K562 (cell line): Measurements from ENCODE around the gene SH2D5. TPM values are rescaled to one million over a fixed set of nuclear protein-coding genes. Genes with fewer than 3 reads are reported as not detected.

Experiments used
- CBFA2T2 ChIP-seq: fragments of 450-650 bp; conservative IDR thresholded peaks from 2 replicates; pipeline ENCODE4 v1.6.1; 2017; ENCODE audit warnings: mild to moderate bottlenecking
- ESRRA ChIP-seq: fragments of 450-650 bp; IDR thresholded peaks from 2 replicates; pipeline ENCODE4 v1.6.1; 2014; ENCODE audit warnings: low read depth, mild to moderate bottlenecking, moderate library complexity, borderline replicate concordance
- FOSL1 ChIP-seq: fragments of 200-800 bp; sonication (Bioruptor generic); conservative IDR thresholded peaks from 2 replicates; pipeline ENCODE4 v1.6.1; 2016; ENCODE audit warnings: missing genetic modification characterization, missing compliant biosample characterization
- GATAD2A ChIP-seq: fragments of 450-650 bp; IDR thresholded peaks from 2 replicates; pipeline ENCODE4 v1.6.1; 2017
- GTF2E2 ChIP-seq: fragments of 200-800 bp; sonication (Bioruptor generic); IDR thresholded peaks from 2 replicates; pipeline ENCODE4 v1.6.1; 2016; ENCODE audit warnings: missing genetic modification characterization, missing compliant biosample characterization
- HIVEP1 ChIP-seq: fragments of 250-450 bp; sonication (Bioruptor Pico); IDR thresholded peaks from 2 replicates; pipeline ENCODE4 v1.4.0; 2020; ENCODE audit warnings: mild to moderate bottlenecking
- HMGXB4 ChIP-seq: sonication (generic); formaldehyde crosslinking; IDR thresholded peaks from 2 replicates; pipeline ENCODE4 v1.8.1; 2023; ENCODE audit warnings: mild to moderate bottlenecking, missing genetic modification reagents
- MTA3 ChIP-seq: fragments of 450-650 bp; formaldehyde crosslinking; IDR thresholded peaks from 2 replicates; pipeline ENCODE4 v1.6.1; 2017; ENCODE audit warnings: mild to moderate bottlenecking, borderline replicate concordance
- NR2C2 ChIP-seq, 2 experiments: fragments of 200-800 bp in 1 of 2; sonication (Bioruptor generic) in 1 of 2; sonication (generic) in 1 of 2; formaldehyde crosslinking in 1 of 2; IDR thresholded peaks; 2 replicates each; pipeline versions ENCODE4 v1.6.1 to v1.8.0; 2016 to 2022; ENCODE audit warnings: mild to moderate bottlenecking in 1 of 2, missing compliant biosample characterization in 1 of 2, missing genetic modification characterization in 1 of 2, missing genetic modification reagents in 1 of 2
- RBFOX2 ChIP-seq: fragments of 200-400 bp; formaldehyde crosslinking; IDR thresholded peaks from 2 replicates; pipeline ENCODE4 v1.6.1; 2017; ENCODE audit warnings: low read depth, mild to moderate bottlenecking, low read length, moderate library complexity
- SLC30A9 ChIP-seq: fragments of 250-450 bp; sonication (Bioruptor Pico); IDR thresholded peaks from 2 replicates; pipeline ENCODE4 v1.8.0; 2022; ENCODE audit warnings: mild to moderate bottlenecking, moderate library complexity
- SP1 ChIP-seq: sonication (generic); formaldehyde crosslinking; IDR thresholded peaks from 2 replicates; pipeline ENCODE4 v1.8.1; 2022; ENCODE audit warnings: mild to moderate bottlenecking, missing genetic modification reagents
- THRA ChIP-seq: fragments of 450-650 bp; IDR thresholded peaks from 2 replicates; pipeline ENCODE4 v1.6.1; 2017; ENCODE audit warnings: mild to moderate bottlenecking, moderate library complexity
- TRIM28 ChIP-seq: fragments of 450-650 bp; IDR thresholded peaks from 2 replicates; pipeline ENCODE4 v1.6.1; 2017
- ZNF316 ChIP-seq: fragments of 450-650 bp; IDR thresholded peaks from 2 replicates; pipeline ENCODE4 v1.6.1; 2016
- ZNF592 ChIP-seq: fragments of 450-650 bp; IDR thresholded peaks from 2 replicates; pipeline ENCODE4 v1.6.1; 2017; ENCODE audit warnings: antibody characterized with exemption, mild to moderate bottlenecking
- ZNF644 ChIP-seq: fragments of 200-800 bp; sonication (Bioruptor generic); IDR thresholded peaks from 2 replicates; pipeline ENCODE4 v1.6.1; 2016; ENCODE audit warnings: low read depth, missing genetic modification characterization, missing compliant biosample characterization
- ZNF740 ChIP-seq, 3 experiments: fragments of 200-800 bp in 1 of 3; sonication (Bioruptor generic) in 1 of 3; sonication (generic) in 1 of 3; formaldehyde crosslinking in 1 of 3; IDR thresholded peaks; 2 replicates each; pipeline versions ENCODE4 v1.6.1 to v1.8.0; 2016 to 2022; ENCODE audit warnings: mild to moderate bottlenecking in 2 of 3, missing compliant biosample characterization in 2 of 3, missing genetic modification characterization in 2 of 3, missing genetic modification reagents in 1 of 3
- polyA plus RNA-seq, 8 experiments: library from polyadenylated mRNA; depleted of rRNA in 4 of 8; stranded (reverse) in 5 of 8; unstranded in 3 of 8; fragments of >200 nt; fragmentation: Nextera tagmentation in 2 of 8; fragmentation: Illumina TruSeq in 1 of 8; extraction: Ambion mirVana in 2 of 8; extraction: Trizol in 1 of 8; gene quantifications; 2 replicates each; pipeline versions ENCODE4 v1.2.1 to v1.2.3, GENCODE V29; 2011 to 2014; ENCODE audit warnings: inconsistent platforms in 1 of 8, missing spikeins in 1 of 8
- total RNA-seq, 7 experiments: library from RNA; depleted of rRNA in 6 of 7; stranded (reverse); fragments of >200 nt in 6 of 7; fragmentation: Illumina TruSeq in 2 of 7; extraction: Trizol in 2 of 7; gene quantifications; 2 replicates each; pipeline versions ENCODE4 v1.2.1 to v1.2.3, GENCODE V29; 2011 to 2021; ENCODE audit warnings: low replicate concordance in 1 of 7

Gene SH2D5
- total and polyA plus RNA-seq, 9 of the 15 experiments (the other 6 are each of a cell fraction or from before 2014, with no cell fraction given), result 0.06 to 0.11 TPM; not detected in 7

- TF ChIP-seq ZNF592, result no peak
- TF ChIP-seq ZNF740 (CRISPR knock-in tag; IDR thresholded peaks at IDR 0.05), result peak; percentile 83
- peak in 1 of 2 experiments; percentile 87; a peak in 2 of 4 replicates for TF ChIP-seq ZNF740 (tag; IDR thresholded peaks at IDR 0.05)
- TF ChIP-seq ZNF316, result no peak
- 0 out of 2 replicates have a peak, but pooled peaks have one; percentile 11 for TF ChIP-seq ESRRA
- TF ChIP-seq RBFOX2, result peak; percentile 47; the same call in 1 of the 2 replicates
- TF ChIP-seq HIVEP1 (CRISPR knock-in tag), result no peak
- no peak for TF ChIP-seq ZNF644 (tag)
- no peak for TF ChIP-seq TRIM28
- no peak for TF ChIP-seq THRA
- 0 out of 2 replicates have a peak, but pooled peaks have one; percentile 26 for TF ChIP-seq FOSL1 (tag)
- TF ChIP-seq SLC30A9 (CRISPR knock-in tag), result no peak
- no peak for TF ChIP-seq GTF2E2 (tag)
- TF ChIP-seq CBFA2T2, result peak; percentile 41; the same call in 1 of the 2 replicates
- peak; percentile 75; the same call in 1 of the 2 replicates for TF ChIP-seq MTA3
- peak; percentile 87 for TF ChIP-seq SP1 (CRISPR knock-in tag)
- peak; percentile 84; the same call in 1 of the 2 replicates for TF ChIP-seq HMGXB4 (CRISPR knock-in tag)
- TF ChIP-seq NR2C2 (CRISPR knock-in tag; IDR thresholded peaks at IDR 0.05), result no peak
- no peak for TF ChIP-seq NR2C2 (tag; IDR thresholded peaks at IDR 0.05)
- TF ChIP-seq GATAD2A, result 0 out of 2 replicates have a peak, but pooled peaks have one; percentile 56
These were observed 35.8 kb downstream of the SH2D5 start (continued) for GRCh38 chr1:20696397-20697333.
